Fibroblast of lung (primary cell): ENCODE results near the gene NUDT4.

Experiments
- EZH2 ChIP-seq: IDR thresholded peaks from 2 replicates; pipeline ENCODE4 v1.5.1; 2012; ENCODE audit warnings: low read length, control low read depth, mild to moderate bottlenecking; ENCODE audit errors: missing control alignments
- TF ChIP-seq, protein P1 (sequence below), 2 donors: IDR thresholded peaks in 1 of 2; conservative IDR thresholded peaks in 1 of 2; 1 replicate in 1 of 2; 2 replicates in 1 of 2; pipeline ENCODE4 v1.5.1; 2011 to 2012; ENCODE audit warnings: low read length in 2 of 2, control low read depth in 1 of 2, inconsistent platforms in 1 of 2, low read depth in 1 of 2, mild to moderate bottlenecking in 1 of 2

DNA sequence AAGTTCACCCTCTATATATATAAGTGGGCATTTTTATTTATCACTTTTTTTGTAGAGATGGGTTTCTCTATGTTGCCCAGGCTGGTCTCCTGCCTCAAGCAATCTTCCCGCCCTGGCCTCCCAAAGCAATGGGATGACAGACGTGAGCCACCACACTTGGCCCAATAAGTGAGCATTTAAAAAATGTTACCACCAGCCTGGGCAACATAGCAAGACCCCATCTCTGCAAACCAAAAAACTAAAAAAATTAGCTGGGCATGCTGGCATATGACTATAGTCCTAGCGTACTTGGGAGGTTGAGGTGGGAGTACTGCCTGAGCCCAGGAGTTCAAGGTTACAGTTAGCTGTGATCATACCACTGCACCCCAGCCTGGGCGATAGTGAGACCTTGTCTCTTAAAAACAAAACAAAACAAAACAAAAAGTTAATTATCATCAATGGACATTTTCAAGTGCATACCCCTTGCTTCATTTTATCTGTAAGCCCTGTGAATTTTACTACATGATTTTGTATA, 40.3 kb downstream of the NUDT4 start:
- TF ChIP-seq, protein P1, sequence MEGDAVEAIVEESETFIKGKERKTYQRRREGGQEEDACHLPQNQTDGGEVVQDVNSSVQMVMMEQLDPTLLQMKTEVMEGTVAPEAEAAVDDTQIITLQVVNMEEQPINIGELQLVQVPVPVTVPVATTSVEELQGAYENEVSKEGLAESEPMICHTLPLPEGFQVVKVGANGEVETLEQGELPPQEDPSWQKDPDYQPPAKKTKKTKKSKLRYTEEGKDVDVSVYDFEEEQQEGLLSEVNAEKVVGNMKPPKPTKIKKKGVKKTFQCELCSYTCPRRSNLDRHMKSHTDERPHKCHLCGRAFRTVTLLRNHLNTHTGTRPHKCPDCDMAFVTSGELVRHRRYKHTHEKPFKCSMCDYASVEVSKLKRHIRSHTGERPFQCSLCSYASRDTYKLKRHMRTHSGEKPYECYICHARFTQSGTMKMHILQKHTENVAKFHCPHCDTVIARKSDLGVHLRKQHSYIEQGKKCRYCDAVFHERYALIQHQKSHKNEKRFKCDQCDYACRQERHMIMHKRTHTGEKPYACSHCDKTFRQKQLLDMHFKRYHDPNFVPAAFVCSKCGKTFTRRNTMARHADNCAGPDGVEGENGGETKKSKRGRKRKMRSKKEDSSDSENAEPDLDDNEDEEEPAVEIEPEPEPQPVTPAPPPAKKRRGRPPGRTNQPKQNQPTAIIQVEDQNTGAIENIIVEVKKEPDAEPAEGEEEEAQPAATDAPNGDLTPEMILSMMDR (conservative IDR thresholded peaks at IDR 0.05 in 1 of 2, IDR thresholded peaks at IDR 0.05 in 1 of 2; ENCODE audit: low read depth in 1 of 2, low read length in 2 of 2), result no peak
- TF ChIP-seq EZH2, result no peak
